ENCODE measurements around the gene C4A. TPM values are rescaled to one million over a fixed set of nuclear protein-coding genes. Genes with fewer than 3 reads are reported as not detected.

C4A gene
- total and polyA plus RNA-seq, 10 of the 15 experiments (the other 5 are each of a cell fraction or from before 2014, with no cell fraction given), result 0.13 to 5.4 (median 0.88) TPM; not detected in 1

GRCh38 chr6:31971993-31972708 is 9.7 kb upstream of the C4A start, which contains the start of gene DXO (continued):
- no peak; the same call in none of the 2 replicates for TF ChIP-seq MLLT1 (IDR thresholded peaks at IDR 0.05)
- TF ChIP-seq PAX5 (IDR thresholded peaks at IDR 0.05; ENCODE audit: borderline replicate concordance, low read depth, low read length), result no peak
- TF ChIP-seq GATAD2B (conservative IDR thresholded peaks at IDR 0.05; ENCODE audit: low read depth), result peak; percentile 20; the same call in 1 of the 2 replicates
- 0 out of 4 replicates have a peak, but pooled peaks of 1 of the 2 experiments have one; percentile 14 for TF ChIP-seq ETV6 (conservative IDR thresholded peaks at IDR 0.05 in 1 of 2, IDR thresholded peaks at IDR 0.05 in 1 of 2; ENCODE audit: borderline replicate concordance in 1 of 2, low read depth in 1 of 2)
- no peak; the same call in 1 of the 2 replicates for TF ChIP-seq IRF4 (IDR thresholded peaks at IDR 0.05; ENCODE audit: low read depth, low read length)
- TF ChIP-seq ASH2L (IDR thresholded peaks at IDR 0.05; ENCODE audit: borderline replicate concordance, low read depth), result 0 out of 2 replicates have a peak, but pooled peaks have one; percentile 90
- TF ChIP-seq STAT3 (IDR thresholded peaks at IDR 0.05; ENCODE audit: low read depth, low read length), result no peak
- no peak for TF ChIP-seq REST (IDR thresholded peaks at IDR 0.05; ENCODE audit: low read depth, low read length)
- peak; percentile 100 for TF ChIP-seq BMI1 (IDR thresholded peaks at IDR 0.05; ENCODE audit: borderline replicate concordance)
- TF ChIP-seq NFYB (IDR thresholded peaks at IDR 0.05; ENCODE audit: insufficient read depth, low read depth, low read length), result peak; percentile 70; the same call in 1 of the 2 replicates
- 0 out of 2 replicates have a peak, but pooled peaks have one; percentile 34 for TF ChIP-seq ZBTB33 (IDR thresholded peaks at IDR 0.05)
- no peak for TF ChIP-seq RBBP5 (conservative IDR thresholded peaks at IDR 0.05)
- TF ChIP-seq YBX1 (IDR thresholded peaks at IDR 0.05), result no peak
- peak; percentile 84; the same call in 1 of the 2 replicates for TF ChIP-seq RB1 (IDR thresholded peaks at IDR 0.05; ENCODE audit: borderline replicate concordance)
- TF ChIP-seq DPF2 (IDR thresholded peaks at IDR 0.05), result peak; percentile 33; the same call in 1 of the 2 replicates
- TF ChIP-seq MTA3 (IDR thresholded peaks at IDR 0.05; ENCODE audit: borderline replicate concordance, low read length), result no peak
- TF ChIP-seq RFX5 (IDR thresholded peaks at IDR 0.05; ENCODE audit: low read depth, low read length), result no peak
- no peak for TF ChIP-seq BCLAF1 (IDR thresholded peaks at IDR 0.05)
- 0 out of 2 replicates have a peak, but pooled peaks have one; percentile 52 for TF ChIP-seq TCF12 (IDR thresholded peaks at IDR 0.05; ENCODE audit: low read depth, low read length)

Data from GM12878 (cell line).